H1 (cell line): Measurements from ENCODE around the gene EGFR. TPM values are rescaled to one million over a fixed set of nuclear protein-coding genes. Genes with fewer than 3 reads are reported as not detected.

Experiments
- BACH1 ChIP-seq: IDR thresholded peaks from 2 replicates; pipeline ENCODE4 v1.6.1; 2012; ENCODE audit warnings: low read length, improper control_type of control experiment
- CHD2 ChIP-seq: IDR thresholded peaks from 2 replicates; pipeline ENCODE4 v1.6.1; 2012; ENCODE audit warnings: low read length, improper control_type of control experiment
- CHD7 ChIP-seq: fragments of 300-600 bp; sonication (generic); IDR thresholded peaks from 2 replicates; pipeline ENCODE4 v1.7.1; 2012; ENCODE audit warnings: low read length, moderate library complexity, mild to moderate bottlenecking, inconsistent platforms; ENCODE audit not compliant: insufficient replicate concordance
- KDM4A ChIP-seq: IDR thresholded peaks from one replicate; pipeline ENCODE4 v1.7.1; 2012; ENCODE audit warnings: low read depth, mild to moderate bottlenecking, moderate library complexity, low read length, inconsistent platforms; ENCODE audit not compliant: severe bottlenecking
- NRF1 ChIP-seq: IDR thresholded peaks from 2 replicates; pipeline ENCODE4 v1.6.1; 2011; ENCODE audit warnings: mild to moderate bottlenecking, low read depth, low read length, improper control_type of control experiment
- SP1 ChIP-seq: IDR thresholded peaks from 2 replicates; pipeline ENCODE4 v1.6.1; 2011; ENCODE audit warnings: low read depth, low read length
- TAF1 ChIP-seq: IDR thresholded peaks from 2 replicates; pipeline ENCODE4 v1.6.1; 2011; ENCODE audit warnings: mild to moderate bottlenecking, low read depth, low read length
- TAF7 ChIP-seq: optimal IDR thresholded peaks from 2 replicates; pipeline ENCODE3; 2011; ENCODE audit warnings: low read depth, mild to moderate bottlenecking, inconsistent platforms, low read length, moderate library complexity, borderline replicate concordance
- TCF12 ChIP-seq: IDR thresholded peaks from 2 replicates; pipeline ENCODE4 v1.6.1; 2011; ENCODE audit warnings: low read depth, mild to moderate bottlenecking, low read length
- TEAD4 ChIP-seq: IDR thresholded peaks from 2 replicates; pipeline ENCODE4 v1.6.1; 2012; ENCODE audit warnings: low read depth, low read length, inconsistent platforms, mixed read lengths
- polyA plus RNA-seq, 7 experiments: library from polyadenylated mRNA; depleted of rRNA in 3 of 7; stranded (reverse) in 5 of 7; unstranded in 2 of 7; fragments of >200 nt in 5 of 7; fragments of 200-250 nt in 2 of 7; gene quantifications; 1 replicate in 5 of 7; 2 replicates in 1 of 7; 4 replicates in 1 of 7; pipeline versions ENCODE4 v1.2.1 to v1.2.3, GENCODE V29; 2011 to 2013; ENCODE audit warnings: missing spikeins in 2 of 7, mixed read lengths in 2 of 7
- total RNA-seq: library from RNA; stranded (reverse); fragmentation: NEBNext Ultra II Directional; extraction: Animal tissue kit (Norgen Biotek cat#: 25700); gene quantifications from 2 replicates; pipeline ENCODE4 v1.2.1, GENCODE V29; 2021

EGFR gene
- total and polyA plus RNA-seq, 2 of the 8 experiments (the other 6 are each of a cell fraction or from before 2014, with no cell fraction given): 1.9 to 5.8 TPM

- TF ChIP-seq CHD7 (no peak), TEAD4 (no peak), TAF1 (no peak), KDM4A (no peak), TAF7 (no peak), BACH1 (no peak), CHD2 (no peak), NRF1 (no peak), SP1 (no peak), TCF12 (no peak)
Measured at GRCh38 chr7:55127622-55128081, 108.8 kb downstream of the EGFR start (continued).
